WTC11 (cell line): ENCODE data around the gene RBFOX1. TPM values are rescaled to one million over a fixed set of nuclear protein-coding genes. Genes with fewer than 3 reads are reported as not detected.

Experiments used
- ATAC-seq: fragments of 200-7000 bp; cut with Tn5 transposase; 2 replicates; pipeline ENCODE4 v1.10.0; 2021; ENCODE audit warnings: mild to moderate bottlenecking, moderate library complexity
- CTCF ChIA-PET: fragments of 300-600 bp; sonication (Branson Sonifier 250); formaldehyde crosslinking; loops from one replicate; lab custom pipeline; 2021; ENCODE audit warnings: antibody characterized with exemption; lab: Charles Lee
- POLR2A ChIA-PET: fragments of 350-600 bp; sonication (Branson Sonifier 250); formaldehyde crosslinking; loops from one replicate; lab custom pipeline; 2021; ENCODE audit warnings: antibody characterized with exemption; lab: Charles Lee
- DNase-seq: peaks from one replicate; pipeline ENCODE4 v3.0.0; 2021; ENCODE audit warnings: low spot score
- H3K27ac Mint-ChIP-seq: 2 replicates; pipeline ENCODE4 v1.8.0; 2021; ENCODE audit warnings: mixed read lengths
- H3K27me3 Mint-ChIP-seq: 2 replicates; pipeline ENCODE4 v1.8.0; 2021; ENCODE audit warnings: low read depth, mild to moderate bottlenecking, moderate library complexity, mixed read lengths
- H3K36me3 Mint-ChIP-seq: 2 replicates; pipeline ENCODE4 v1.8.0; 2021; ENCODE audit warnings: mixed read lengths
- H3K4me1 Mint-ChIP-seq: 2 replicates; pipeline ENCODE4 v1.8.0; 2022; ENCODE audit warnings: mixed read lengths
- H3K4me3 Mint-ChIP-seq: 2 replicates; pipeline ENCODE4 v1.8.0; 2021; ENCODE audit warnings: mild to moderate bottlenecking, moderate library complexity, mixed read lengths
- H3K9me3 Mint-ChIP-seq: 2 replicates; pipeline ENCODE4 v1.8.0; 2021; ENCODE audit warnings: mixed read lengths
- ARID4B ChIP-seq: sonication (generic); formaldehyde crosslinking; IDR thresholded peaks from 2 replicates; pipeline ENCODE4 v1.8.0; 2023; ENCODE audit warnings: missing genetic modification reagents, mild to moderate bottlenecking, borderline replicate concordance
- CDX4 ChIP-seq: fragments of 250-450 bp; sonication (Bioruptor Pico); IDR thresholded peaks from 2 replicates; pipeline ENCODE4 v1.9.0; 2021; ENCODE audit warnings: moderate library complexity, mild to moderate bottlenecking, inconsistent platforms, borderline replicate concordance
- E2F5 ChIP-seq: sonication (generic); formaldehyde crosslinking; IDR thresholded peaks from 2 replicates; pipeline ENCODE4 v1.8.1; 2022; ENCODE audit warnings: mild to moderate bottlenecking, moderate library complexity, missing genetic modification reagents
- KAT7 ChIP-seq: sonication (generic); formaldehyde crosslinking; IDR thresholded peaks from 2 replicates; pipeline ENCODE4 v1.8.1; 2023; ENCODE audit warnings: missing genetic modification reagents, mild to moderate bottlenecking, borderline replicate concordance
- NFE2L1 ChIP-seq: sonication (generic); formaldehyde crosslinking; IDR thresholded peaks from 2 replicates; pipeline ENCODE4 v1.8.1; 2023; ENCODE audit warnings: missing genetic modification reagents
- RORB ChIP-seq: fragments of 250-450 bp; sonication (Bioruptor Pico); IDR thresholded peaks from 2 replicates; pipeline ENCODE4 v1.9.0; 2021; ENCODE audit warnings: mild to moderate bottlenecking
- SP1 ChIP-seq: sonication (generic); formaldehyde crosslinking; conservative IDR thresholded peaks from 2 replicates; pipeline ENCODE4 v1.8.1; 2022; ENCODE audit warnings: missing genetic modification reagents
- TCF7 ChIP-seq: sonication (generic); formaldehyde crosslinking; IDR thresholded peaks from 2 replicates; pipeline ENCODE4 v1.8.0; 2022; ENCODE audit warnings: mild to moderate bottlenecking, low read depth, missing genetic modification reagents, moderate library complexity
- ZNF512 ChIP-seq: sonication (generic); formaldehyde crosslinking; IDR thresholded peaks from 2 replicates; pipeline ENCODE4 v1.8.1; 2022; ENCODE audit warnings: missing genetic modification reagents, borderline replicate concordance
- total RNA-seq: library from RNA; stranded (reverse); gene quantifications from 3 replicates; pipeline ENCODE4 v1.2.3, GENCODE V29; 2021
- TF ChIP-seq, protein P1 (sequence below): sonication (generic); formaldehyde crosslinking; IDR thresholded peaks from 2 replicates; pipeline ENCODE4 v1.8.0; 2023; ENCODE audit warnings: missing genetic modification reagents
- TF ChIP-seq, protein P2 (sequence below): sonication (generic); formaldehyde crosslinking; IDR thresholded peaks from 2 replicates; pipeline ENCODE4 v1.8.0; 2023; ENCODE audit warnings: mild to moderate bottlenecking, missing genetic modification reagents
- TF ChIP-seq, protein P3 (sequence below): sonication (generic); formaldehyde crosslinking; IDR thresholded peaks from 2 replicates; pipeline ENCODE4 v1.8.1; 2023; ENCODE audit warnings: mild to moderate bottlenecking, moderate library complexity, missing genetic modification reagents

Gene RBFOX1
- total RNA-seq, 1 experiment from 2014 or later, result 1.1 TPM

DNA sequence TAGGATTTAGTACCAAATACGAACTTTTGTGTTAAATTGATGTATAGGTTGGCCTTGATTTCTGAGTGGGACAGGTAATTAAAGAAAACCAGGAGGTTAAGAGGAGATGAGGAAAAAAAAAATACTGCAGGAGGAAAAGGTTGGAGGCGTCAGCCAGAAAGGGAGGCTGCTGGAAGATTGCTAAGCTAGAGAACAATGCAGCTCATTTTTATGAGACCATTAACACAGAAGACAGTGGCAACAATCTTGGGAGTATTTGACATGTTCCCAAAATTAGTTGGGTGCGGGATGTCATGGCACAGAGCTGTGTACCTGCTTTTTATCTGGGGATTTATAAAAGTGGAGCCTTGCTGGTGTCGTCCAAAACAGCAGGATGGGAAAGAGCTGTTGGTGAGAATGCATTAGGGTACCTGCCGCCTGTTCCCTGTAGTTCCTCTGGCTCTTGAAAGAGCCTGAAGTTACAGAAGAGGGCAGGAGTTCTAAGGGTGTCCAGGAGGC lies 229.3 kb downstream of the RBFOX1 start:
- Mint-ChIP-seq H3K27me3 (peaks cover 7% of the 10 kb centered on the region), H3K27ac (no peak overlapping the region), H3K4me3 (no peak overlapping the region), H3K36me3 (peaks cover 16% of the 10 kb centered on the region), H3K9me3 (peaks cover 31% of the 10 kb centered on the region), H3K4me1 (peaks cover 5% of the 10 kb centered on the region)
- POLR2A ChIA-PET, result no interaction called here
- CTCF ChIA-PET, result no interaction called here
- DNase-seq (no peak), ATAC-seq (no peak)
- TF ChIP-seq, protein P1, sequence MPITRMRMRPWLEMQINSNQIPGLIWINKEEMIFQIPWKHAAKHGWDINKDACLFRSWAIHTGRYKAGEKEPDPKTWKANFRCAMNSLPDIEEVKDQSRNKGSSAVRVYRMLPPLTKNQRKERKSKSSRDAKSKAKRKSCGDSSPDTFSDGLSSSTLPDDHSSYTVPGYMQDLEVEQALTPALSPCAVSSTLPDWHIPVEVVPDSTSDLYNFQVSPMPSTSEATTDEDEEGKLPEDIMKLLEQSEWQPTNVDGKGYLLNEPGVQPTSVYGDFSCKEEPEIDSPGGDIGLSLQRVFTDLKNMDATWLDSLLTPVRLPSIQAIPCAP, result no peak
- no peak for TF ChIP-seq ZNF512
- no peak for TF ChIP-seq SP1
- no peak for TF ChIP-seq ARID4B (CRISPR knock-in tag)
- no peak for TF ChIP-seq KAT7 (CRISPR knock-in tag)
- TF ChIP-seq CDX4 (CRISPR knock-in tag), result no peak
- no peak for TF ChIP-seq RORB (CRISPR knock-in tag)
- TF ChIP-seq, protein P2, sequence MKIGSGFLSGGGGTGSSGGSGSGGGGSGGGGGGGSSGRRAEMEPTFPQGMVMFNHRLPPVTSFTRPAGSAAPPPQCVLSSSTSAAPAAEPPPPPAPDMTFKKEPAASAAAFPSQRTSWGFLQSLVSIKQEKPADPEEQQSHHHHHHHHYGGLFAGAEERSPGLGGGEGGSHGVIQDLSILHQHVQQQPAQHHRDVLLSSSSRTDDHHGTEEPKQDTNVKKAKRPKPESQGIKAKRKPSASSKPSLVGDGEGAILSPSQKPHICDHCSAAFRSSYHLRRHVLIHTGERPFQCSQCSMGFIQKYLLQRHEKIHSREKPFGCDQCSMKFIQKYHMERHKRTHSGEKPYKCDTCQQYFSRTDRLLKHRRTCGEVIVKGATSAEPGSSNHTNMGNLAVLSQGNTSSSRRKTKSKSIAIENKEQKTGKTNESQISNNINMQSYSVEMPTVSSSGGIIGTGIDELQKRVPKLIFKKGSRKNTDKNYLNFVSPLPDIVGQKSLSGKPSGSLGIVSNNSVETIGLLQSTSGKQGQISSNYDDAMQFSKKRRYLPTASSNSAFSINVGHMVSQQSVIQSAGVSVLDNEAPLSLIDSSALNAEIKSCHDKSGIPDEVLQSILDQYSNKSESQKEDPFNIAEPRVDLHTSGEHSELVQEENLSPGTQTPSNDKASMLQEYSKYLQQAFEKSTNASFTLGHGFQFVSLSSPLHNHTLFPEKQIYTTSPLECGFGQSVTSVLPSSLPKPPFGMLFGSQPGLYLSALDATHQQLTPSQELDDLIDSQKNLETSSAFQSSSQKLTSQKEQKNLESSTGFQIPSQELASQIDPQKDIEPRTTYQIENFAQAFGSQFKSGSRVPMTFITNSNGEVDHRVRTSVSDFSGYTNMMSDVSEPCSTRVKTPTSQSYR (CRISPR knock-in tag), result no peak
- TF ChIP-seq NFE2L1 (CRISPR knock-in tag), result no peak
- TF ChIP-seq, protein P3, sequence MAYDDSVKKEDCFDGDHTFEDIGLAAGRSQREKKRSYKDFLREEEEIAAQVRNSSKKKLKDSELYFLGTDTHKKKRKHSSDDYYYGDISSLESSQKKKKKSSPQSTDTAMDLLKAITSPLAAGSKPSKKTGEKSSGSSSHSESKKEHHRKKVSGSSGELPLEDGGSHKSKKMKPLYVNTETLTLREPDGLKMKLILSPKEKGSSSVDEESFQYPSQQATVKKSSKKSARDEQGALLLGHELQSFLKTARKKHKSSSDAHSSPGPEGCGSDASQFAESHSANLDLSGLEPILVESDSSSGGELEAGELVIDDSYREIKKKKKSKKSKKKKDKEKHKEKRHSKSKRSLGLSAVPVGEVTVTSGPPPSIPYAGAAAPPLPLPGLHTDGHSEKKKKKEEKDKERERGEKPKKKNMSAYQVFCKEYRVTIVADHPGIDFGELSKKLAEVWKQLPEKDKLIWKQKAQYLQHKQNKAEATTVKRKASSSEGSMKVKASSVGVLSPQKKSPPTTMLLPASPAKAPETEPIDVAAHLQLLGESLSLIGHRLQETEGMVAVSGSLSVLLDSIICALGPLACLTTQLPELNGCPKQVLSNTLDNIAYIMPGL, result no peak
- TF ChIP-seq TCF7 (CRISPR knock-in tag), result no peak
- TF ChIP-seq E2F5 (CRISPR knock-in tag), result no peak
